ENCODE data around the gene PDE6A.

DNA sequence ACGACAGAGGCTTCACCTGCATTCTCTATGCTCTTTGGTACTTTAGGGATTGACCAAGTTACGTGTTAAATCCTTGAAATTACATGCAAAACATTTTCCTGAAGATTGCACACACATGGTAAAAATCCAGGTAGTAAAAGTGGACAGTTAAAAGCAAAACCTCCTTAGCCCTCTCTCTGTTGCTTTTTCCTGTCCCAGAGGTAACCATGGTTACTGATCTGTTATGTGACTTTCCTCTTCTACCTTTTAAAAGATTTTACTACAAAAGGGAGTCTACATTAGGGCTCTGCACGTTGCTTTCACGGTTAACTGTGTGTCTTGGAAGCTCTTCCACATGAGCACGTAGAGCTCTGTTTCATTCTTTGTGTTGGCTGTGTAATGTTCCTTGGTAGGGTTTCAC lies 117.5 kb downstream of the PDE6A start:
- TF ChIP-seq, protein P1, sequence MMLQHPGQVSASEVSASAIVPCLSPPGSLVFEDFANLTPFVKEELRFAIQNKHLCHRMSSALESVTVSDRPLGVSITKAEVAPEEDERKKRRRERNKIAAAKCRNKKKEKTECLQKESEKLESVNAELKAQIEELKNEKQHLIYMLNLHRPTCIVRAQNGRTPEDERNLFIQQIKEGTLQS (IDR thresholded peaks at IDR 0.05; ENCODE audit: insufficient read depth, low read depth, low read length): no peak
- TF ChIP-seq CTCF (IDR thresholded peaks at IDR 0.05; ENCODE audit: control extremely low read depth in 1 of 3, insufficient read depth in 1 of 3, low read depth in 1 of 3, low read length in 3 of 3) (no peak), POLR2A (IDR thresholded peaks at IDR 0.05; ENCODE audit: control extremely low read depth in 1 of 2, low read depth in 2 of 2, low read length in 2 of 2) (no peak), PHF8 (conservative IDR thresholded peaks at IDR 0.05; ENCODE audit: low read depth, low read length) (no peak), SP2 (IDR thresholded peaks at IDR 0.05; ENCODE audit: low read length) (no peak), EP300 (IDR thresholded peaks at IDR 0.05; ENCODE audit: borderline replicate concordance in 1 of 2, low read depth in 2 of 2, low read length in 2 of 2) (no peak), POLR2AphosphoS5 (IDR thresholded peaks at IDR 0.05; ENCODE audit: low read depth, low read length) (no peak), RBBP5 (IDR thresholded peaks at IDR 0.05; ENCODE audit: borderline replicate concordance, low read depth, low read length) (no peak), ZNF274 (IDR thresholded peaks at IDR 0.05; ENCODE audit: borderline replicate concordance, extremely low read depth, low read length) (no peak), FOSL1 (IDR thresholded peaks at IDR 0.05; ENCODE audit: insufficient read depth, low read depth, low read length) (no peak)
